IMR-90 (cell line): ENCODE data around the gene ATG4A. TPM values are rescaled to one million over a fixed set of nuclear protein-coding genes. Genes with fewer than 3 reads are reported as not detected.

Experiments used
- ATAC-seq: fragments of 200-7000 bp; cut with Tn5 transposase; 2 replicates; pipeline ENCODE4 v1.9.1; 2020; ENCODE audit warnings: low read depth, mild to moderate bottlenecking, moderate library complexity
- BruUV-seq: library from RNA; stranded (reverse); fragments of 400-500 nt; replicated peaks from 2 replicates; lab custom pipeline; 2021; lab: Mats Ljungman, UMichigan
- CTCF ChIA-PET: fragments of 300-600 bp; formaldehyde crosslinking; extraction: SDS; loops from one replicate; lab custom pipeline; 2021; ENCODE audit warnings: antibody characterized with exemption; lab: Yijun Ruan, JAX
- POLR2A ChIA-PET: fragments of 300-600 bp; sonication (Branson Sonifier 250); formaldehyde crosslinking; loops from one replicate; lab custom pipeline; 2022; ENCODE audit warnings: antibody characterized with exemption; ENCODE audit not compliant: unreplicated experiment; lab: Charles Lee
- DNase-seq: peaks from one replicate; pipeline ENCODE4 v3.0.0; 2013
- H2AFZ ChIP-seq: replicated peaks from 2 replicates; pipeline ENCODE3; 2013; ENCODE audit warnings: low read length, mild to moderate bottlenecking; ENCODE audit not compliant: poor library complexity
- H2AK5ac ChIP-seq: 2 replicates; pipeline ENCODE4 v1.6.1; 2013; ENCODE audit warnings: low read depth, low read length, inconsistent platforms
- H2AK9ac ChIP-seq: replicated peaks from 2 replicates; pipeline ENCODE3; 2013; ENCODE audit warnings: mild to moderate bottlenecking, low read depth, low read length, moderate library complexity; ENCODE audit not compliant: poor library complexity
- H2BK120ac ChIP-seq: 2 replicates; pipeline ENCODE4 v1.6.1; 2013; ENCODE audit warnings: low read depth, low read length, inconsistent platforms
- H2BK15ac ChIP-seq: 3 replicates; pipeline ENCODE4 v1.6.1; 2013; ENCODE audit warnings: low read depth, low read length, inconsistent platforms
- H2BK20ac ChIP-seq: 2 replicates; pipeline ENCODE4 v1.6.1; 2013; ENCODE audit warnings: low read depth, mild to moderate bottlenecking, inconsistent platforms, low read length, moderate library complexity
- H2BK5ac ChIP-seq: 2 replicates; pipeline ENCODE4 v1.6.1; 2013; ENCODE audit warnings: mild to moderate bottlenecking, low read depth, low read length, inconsistent platforms; ENCODE audit not compliant: poor library complexity, severe bottlenecking
- H3K14ac ChIP-seq: replicated peaks from 2 replicates; pipeline ENCODE4 v1.6.1; 2013; ENCODE audit warnings: low read depth, low read length, inconsistent platforms
- H3K18ac ChIP-seq: 2 replicates; pipeline ENCODE4 v1.6.1; 2013; ENCODE audit warnings: low read depth, low read length, control low read depth
- H3K23ac ChIP-seq: 2 replicates; pipeline ENCODE4 v1.6.1; 2013; ENCODE audit warnings: low read depth, low read length, inconsistent platforms
- H3K27ac ChIP-seq: 2 replicates; pipeline ENCODE4 v1.5.1; 2013; ENCODE audit warnings: mild to moderate bottlenecking, control low read depth, low read length; ENCODE audit not compliant: insufficient read depth
- H3K27me3 ChIP-seq: 2 replicates; pipeline ENCODE4 v1.6.1; 2013; ENCODE audit warnings: low read length; ENCODE audit not compliant: control insufficient read depth, insufficient read depth
- H3K36me3 ChIP-seq: 2 replicates; pipeline ENCODE4 v1.6.1; 2013; ENCODE audit warnings: low read length, mixed read lengths; ENCODE audit not compliant: control insufficient read depth, insufficient read depth
- H3K4ac ChIP-seq: 2 replicates; pipeline ENCODE4 v1.6.1; 2013; ENCODE audit warnings: low read depth, low read length, inconsistent platforms
- H3K4me1 ChIP-seq: 2 replicates; pipeline ENCODE4 v1.6.1; 2013; ENCODE audit warnings: low read length, mixed read lengths; ENCODE audit not compliant: control insufficient read depth, insufficient read depth
- H3K4me2 ChIP-seq: 2 replicates; pipeline ENCODE4 v1.6.1; 2013; ENCODE audit warnings: low read depth, mild to moderate bottlenecking, control low read depth, low read length, moderate library complexity
- H3K4me3 ChIP-seq: 2 replicates; pipeline ENCODE4 v1.5.1; 2013; ENCODE audit warnings: low read depth, mild to moderate bottlenecking, control low read depth, low read length, moderate library complexity; ENCODE audit not compliant: insufficient read depth
- H3K56ac ChIP-seq: 2 replicates; pipeline ENCODE4 v1.6.1; 2013; ENCODE audit warnings: low read length, inconsistent platforms; ENCODE audit not compliant: insufficient read depth; ENCODE audit errors: extremely low read depth
- H3K79me1 ChIP-seq, 2 experiments: 2 replicates each; pipeline ENCODE4 v1.6.1; 2013; ENCODE audit warnings: low read length in 2 of 2, inconsistent platforms in 1 of 2, low read depth in 1 of 2
- H3K9ac ChIP-seq: 2 replicates; pipeline ENCODE4 v1.6.1; 2013; ENCODE audit warnings: low read depth, low read length, control low read depth
- H3K9me1 ChIP-seq: 2 replicates; pipeline ENCODE4 v1.6.1; 2013; ENCODE audit warnings: low read length, inconsistent platforms; ENCODE audit not compliant: insufficient read depth
- H3K9me3 ChIP-seq: 2 replicates; pipeline ENCODE4 v1.6.1; 2013; ENCODE audit warnings: low read length; ENCODE audit not compliant: control insufficient read depth, insufficient read depth
- H4K20me1 ChIP-seq: 2 replicates; pipeline ENCODE4 v1.6.1; 2013; ENCODE audit warnings: low read length, inconsistent platforms; ENCODE audit not compliant: insufficient read depth
- H4K5ac ChIP-seq: 2 replicates; pipeline ENCODE4 v1.6.1; 2013; ENCODE audit warnings: mild to moderate bottlenecking, low read depth, low read length, control low read depth
- H4K8ac ChIP-seq, 2 experiments: 2 replicates each; pipeline ENCODE4 v1.6.1; 2013; ENCODE audit warnings: low read depth in 2 of 2, low read length in 2 of 2, control low read depth in 1 of 2, inconsistent platforms in 1 of 2
- H4K91ac ChIP-seq: 2 replicates; pipeline ENCODE4 v1.6.1; 2013; ENCODE audit warnings: low read depth, low read length, inconsistent platforms; ENCODE audit not compliant: insufficient read depth
- ELK1 ChIP-seq: fragments of 150-350 bp; IDR thresholded peaks from 2 replicates; pipeline ENCODE4 v1.6.1; 2016; ENCODE audit warnings: low read depth, mild to moderate bottlenecking, low read length, moderate library complexity, borderline replicate concordance
- FOS ChIP-seq: fragments of 150-350 bp; IDR thresholded peaks from 2 replicates; pipeline ENCODE4 v1.6.1; 2016; ENCODE audit warnings: low read depth, low read length
- MXI1 ChIP-seq: IDR thresholded peaks from 2 replicates; pipeline ENCODE4 v1.6.1; 2012; ENCODE audit warnings: low read depth, mild to moderate bottlenecking, low read length, moderate library complexity, borderline replicate concordance
- POLR2A ChIP-seq: IDR thresholded peaks from 2 replicates; pipeline ENCODE4 v1.6.1; 2012; ENCODE audit warnings: mild to moderate bottlenecking, low read depth, low read length
- RCOR1 ChIP-seq: IDR thresholded peaks from 2 replicates; pipeline ENCODE4 v1.6.1; 2012; ENCODE audit warnings: mild to moderate bottlenecking, low read length, improper control_type of control experiment; ENCODE audit not compliant: insufficient replicate concordance
- WGBS, 2 experiments: methylation state at CpG; one replicate each; pipeline versions ENCODE4 v1.1.5 to v1.1.7; 2013; ENCODE audit warnings: missing lambda C conversion rate in 2 of 2; ENCODE audit not compliant: insufficient read length in 1 of 2; ENCODE audit errors: extremely low coverage in 2 of 2; 5-methylcytosine and 5-hydroxymethylcytosine counted together
- dilution Hi-C: fragments of 300-500 bp; cut with HindIII; formaldehyde crosslinking; loops from one replicate; pipeline ENCODE4 v1.14.3; 2018; ENCODE audit warnings: low sequenced_read_pairs; ENCODE audit not compliant: unreplicated experiment
- in situ Hi-C: fragments of 300-500 bp; cut with MboI; formaldehyde crosslinking; loops from 3 replicates; pipeline ENCODE4 v1.14.3; 2019; ENCODE audit warnings: low sequenced_read_pairs, inconsistent platforms, mixed read lengths
- intact Hi-C: fragments of 100-400 bp; cut with micrococcal nuclease; formaldehyde crosslinking; loops from 2 replicates; pipeline ENCODE4 v1.10.0; 2022
- polyA plus RNA-seq, 3 experiments: library from polyadenylated mRNA; depleted of rRNA; stranded (reverse); fragments of >200 nt; gene quantifications; 2 replicates each; pipeline ENCODE4 v1.2.3, GENCODE V29; 2012; ENCODE audit warnings: low replicate concordance in 1 of 3
- total RNA-seq: library from RNA; depleted of rRNA; stranded (reverse); fragments of >200 nt; gene quantifications from 2 replicates; pipeline ENCODE4 v1.2.3, GENCODE V29; 2012

ATG4A gene
- total and polyA plus RNA-seq, 2 of the 4 experiments (the other 2 are of a cell fraction) = 8.2 to 14.7 TPM

GRCh38 chrX:108072746-108073145 lies 18.8 kb upstream of the ATG4A start:
- ChIA-PET CTCF (no interaction called here), POLR2A (no interaction called here)
- H3K9ac ChIP-seq = no peak overlapping the region
- H4K20me1 ChIP-seq = no peaks in the 10 kb centered on the region
- 60% methylated on average over 2 of the region's 5 CpGs; no CpG with 5 or more reads in 1 of the 2 experiments for WGBS, 2 experiments
- in situ Hi-C loops = loop anchor here (10.0 kb wide), 1 partner anchor 408 kb away; no protein-coding TSS in a partner anchor
- no peak overlapping the region for H3K4ac ChIP-seq
- H3K4me3 ChIP-seq = no peak overlapping the region
- BruUV-seq = no TSS peak
- peaks cover 29% of the 10 kb centered on the region for H3K27me3 ChIP-seq
- H3K9me3 ChIP-seq = no peaks in the 10 kb centered on the region
- H4K8ac ChIP-seq = no peak overlapping the region
- no peak overlapping the region for H2AFZ ChIP-seq
- H3K9me1 ChIP-seq = no peaks in the 10 kb centered on the region; the same call in 1 of the 2 replicates
- no peak overlapping the region for H3K27ac ChIP-seq
- intact Hi-C loops = loop anchor here (1.0 to 5.0 kb wide), 4 partner anchors 52 to 535 kb away; no protein-coding TSS in a partner anchor
- no peak overlapping the region for H2BK20ac ChIP-seq
- no peak overlapping the region for H2AK5ac ChIP-seq
- H3K36me3 ChIP-seq = no peaks in the 10 kb centered on the region
- no peak overlapping the region for H3K14ac ChIP-seq
- H2BK15ac ChIP-seq = no peak overlapping the region
- H3K18ac ChIP-seq = no peak overlapping the region
- DNase-seq (peak; percentile 68), ATAC-seq (no peak)
- H3K79me1 ChIP-seq = no peaks in the 10 kb centered on the region
- H3K56ac ChIP-seq = no peak overlapping the region; the same call in 1 of the 2 replicates
- no peak overlapping the region for H2BK5ac ChIP-seq
- H2AK9ac ChIP-seq = peak overlapping the region; percentile 30
- no peak overlapping the region for H3K4me2 ChIP-seq
- peaks cover 2% of the 10 kb centered on the region for H3K4me1 ChIP-seq
- no peak overlapping the region for H4K5ac ChIP-seq
- no peak overlapping the region for H4K91ac ChIP-seq
- dilution Hi-C loops = no loop called here
- TF ChIP-seq FOS (no peak), MXI1 (no peak), ELK1 (no peak), POLR2A (no peak), RCOR1 (no peak)
- H3K23ac ChIP-seq = no peak overlapping the region
- H2BK120ac ChIP-seq = no peak overlapping the region
